ENCODE measurements around the gene SMYD5. TPM values are rescaled to one million over a fixed set of nuclear protein-coding genes. Genes with fewer than 3 reads are reported as not detected.
A peak's percentile ranks its signal among the peaks of the same experiment; 100 is the strongest.
"Not testable (repeated sequence)": the region's sequence is repeated elsewhere in the genome, so short reads cannot be mapped to it uniquely, and the experiment has no call there.

The SMYD5 gene
- total RNA-seq, 4 donors from 2014 or later: 14.4 to 18.1 (median 16.2) TPM

GRCh38 chr2:73176881-73177644 is 37.0 kb upstream of the SMYD5 start:
- H3K4me3 ChIP-seq (replicated peaks in 1 of 3): peak overlapping the region in 1 of 3 donors; percentile 48
- H3K27ac ChIP-seq: peak overlapping the region in 2 of 3 donors; percentile 72 to 76
- intact Hi-C loops (cut with DNase I): loop anchor here (5.0 to 10.0 kb wide), 2 partner anchors 95 to 282 kb away; no protein-coding TSS in a partner anchor
- H3K4me1 ChIP-seq: peaks cover 17 to 27% of the 10 kb centered on the region in 2 donors
- TF ChIP-seq CTCF (IDR thresholded peaks at IDR 0.05): peak; percentile 90 to 99 (median 98)
- peak in 1 of 2 donors; percentile 22 for TF ChIP-seq POLR2A (IDR thresholded peaks at IDR 0.05)
- 1 to 3% methylated on average over 40 to 46 of the region's 56 CpGs for WGBS, 2 donors
- peak; percentile 91 to 92 for DNase-seq
- no peaks in the 10 kb centered on the region for H3K27me3 ChIP-seq
- H3K9me3 ChIP-seq: no peaks in the 10 kb centered on the region
- H3K36me3 ChIP-seq: no peaks in the 10 kb centered on the region

- DNase-seq: peak in 1 of 2 donors; percentile 6
- Histone ChIP-seq H3K4me3 (replicated peaks in 1 of 3) (peak overlapping the region in 1 of 3 donors; percentile 48), H3K27me3 (no peaks in the 10 kb centered on the region), H3K9me3 (no peaks in the 10 kb centered on the region), H3K36me3 (no peaks in the 10 kb centered on the region), H3K4me1 (peaks cover 17 to 27% of the 10 kb centered on the region in 2 donors), H3K27ac (no peak overlapping the region)
- TF ChIP-seq CTCF (IDR thresholded peaks at IDR 0.05) (no peak), POLR2A (IDR thresholded peaks at IDR 0.05) (no peak)
- intact Hi-C loops (cut with DNase I): loop anchor here (5.0 to 10.0 kb wide), 2 partner anchors 95 to 283 kb away; no protein-coding TSS in a partner anchor
- 0 to 9% methylated on average over 6 to 11 of the region's 12 CpGs for WGBS, 2 donors
These were observed 36.3 kb upstream of the SMYD5 start for GRCh38 chr2:73177645-73178255.

GRCh38 chr2:73185965-73186364 is 28.1 kb upstream of the SMYD5 start:
- no peaks in the 10 kb centered on the region for H3K9me3 ChIP-seq
- WGBS, 2 donors: 82 to 85% methylated on average over 2 of the region's 2 CpGs
- intact Hi-C loops (cut with DNase I): no loop called here

GRCh38 chr2:73187549-73187948 is 26.5 kb upstream of the SMYD5 start:
- TF ChIP-seq POLR2A (IDR thresholded peaks at IDR 0.05) (no peak), CTCF (IDR thresholded peaks at IDR 0.05) (no peak)
- no peaks in the 10 kb centered on the region for H3K27me3 ChIP-seq
- H3K9me3 ChIP-seq: no peaks in the 10 kb centered on the region
- no peaks in the 10 kb centered on the region for H3K4me1 ChIP-seq
- intact Hi-C loops (cut with DNase I): no loop called here
- no peak for DNase-seq
- H3K27ac ChIP-seq: no peak overlapping the region
- no peaks in the 10 kb centered on the region for H3K36me3 ChIP-seq
- WGBS, 2 donors: 55 to 67% methylated on average over 2 of the region's 2 CpGs
- H3K4me3 ChIP-seq (replicated peaks in 1 of 3): no peak overlapping the region

More at GRCh38 chr2:73185965-73186364, 28.1 kb upstream of the SMYD5 start:
- TF ChIP-seq CTCF (IDR thresholded peaks at IDR 0.05): no peak
- no peak for TF ChIP-seq POLR2A (IDR thresholded peaks at IDR 0.05)
- H3K27me3 ChIP-seq: no peaks in the 10 kb centered on the region
- H3K27ac ChIP-seq: no peak overlapping the region
- no peaks in the 10 kb centered on the region for H3K4me1 ChIP-seq
- DNase-seq: no peak
- no peaks in the 10 kb centered on the region for H3K36me3 ChIP-seq
- H3K4me3 ChIP-seq (replicated peaks in 1 of 3): no peak overlapping the region

- no peaks in the 10 kb centered on the region for H3K36me3 ChIP-seq
- intact Hi-C loops (cut with DNase I): no loop called here
- no peak overlapping the region for H3K27ac ChIP-seq
- H3K27me3 ChIP-seq: no peaks in the 10 kb centered on the region
- no peak overlapping the region for H3K4me3 ChIP-seq (replicated peaks in 1 of 3)
- H3K9me3 ChIP-seq: no peaks in the 10 kb centered on the region
- no peak for DNase-seq
- TF ChIP-seq CTCF (IDR thresholded peaks at IDR 0.05) (no peak), POLR2A (IDR thresholded peaks at IDR 0.05) (no peak)
- H3K4me1 ChIP-seq: peaks cover 4 to 7% of the 10 kb centered on the region in 2 donors
These were observed 16.5 kb upstream of the SMYD5 start for GRCh38 chr2:73197579-73197978.

- H3K36me3 ChIP-seq; H3K27me3 ChIP-seq; DNase-seq; intact Hi-C loops (cut with DNase I); H3K27ac ChIP-seq; H3K9me3 ChIP-seq; H3K4me3 ChIP-seq (replicated peaks in 1 of 3): not testable (repeated sequence)
- peaks cover 11 to 14% of the 10 kb centered on the region in 2 donors for H3K4me1 ChIP-seq
- WGBS, 2 donors: 92 to 93% methylated on average over 10 of the region's 10 CpGs
These were observed 13.8 kb upstream of the SMYD5 start for GRCh38 chr2:73200281-73200680.
